NT2/D1 (cell line): ENCODE measurements around the gene MCF2L.

Source experiments
- SUZ12 ChIP-seq: IDR thresholded peaks from 2 replicates; pipeline ENCODE4 v1.6.1; 2011; ENCODE audit not compliant: insufficient read length, insufficient read depth; ENCODE audit errors: extremely low read depth
- YY1 ChIP-seq: IDR thresholded peaks from 2 replicates; pipeline ENCODE4 v1.6.1; 2011; ENCODE audit not compliant: insufficient read length, insufficient read depth
- ZNF274 ChIP-seq: IDR thresholded peaks from 2 replicates; pipeline ENCODE4 v1.6.1; 2011; ENCODE audit warnings: mild to moderate bottlenecking, low read depth, low read length

- no peak for TF ChIP-seq SUZ12
- TF ChIP-seq ZNF274 = no peak
- TF ChIP-seq YY1 = no peak
Observed at GRCh38 chr13:113033054-113033850, 64.2 kb downstream of the MCF2L start.
